B cell (primary cell): ENCODE data around the gene HSD17B14. TPM values are rescaled to one million over a fixed set of nuclear protein-coding genes. Genes with fewer than 3 reads are reported as not detected.

ENCODE experiments used
- ATAC-seq: fragments of 200-7000 bp; cut with Tn5 transposase; one replicate; pipeline ENCODE4 v1.10.0; 2021; ENCODE audit warnings: low read depth, mild to moderate bottlenecking, moderate number of reproducible peaks, moderate library complexity
- CTCF ChIA-PET: fragments of 350-600 bp; sonication (Branson Sonifier 250); formaldehyde crosslinking; loops from one replicate; lab custom pipeline; 2021; ENCODE audit warnings: antibody characterized with exemption, inconsistent platforms; lab: Charles Lee
- POLR2A ChIA-PET: fragments of 350-600 bp; sonication (Branson Sonifier 250); formaldehyde crosslinking; loops from one replicate; lab custom pipeline; 2021; ENCODE audit warnings: antibody characterized with exemption; lab: Charles Lee
- DNase-seq: peaks from one replicate; pipeline ENCODE4 v3.0.0; 2013
- H2AFZ ChIP-seq: 2 replicates; pipeline ENCODE4 v1.6.1; 2012; ENCODE audit warnings: mild to moderate bottlenecking, low read depth, low read length; ENCODE audit not compliant: insufficient read depth, poor library complexity, severe bottlenecking
- H3K27ac ChIP-seq, 2 donors: 1 replicate in 1 of 2; 2 replicates in 1 of 2; pipeline ENCODE4 v1.5.1; 2012 to 2013; ENCODE audit warnings: low read length in 2 of 2, mild to moderate bottlenecking in 2 of 2, moderate library complexity in 1 of 2
- H3K27me3 ChIP-seq, 4 experiments: fragments of 200-600 bp in 1 of 4; sonication (generic) in 1 of 4; replicated peaks in 1 of 4; 1 replicate in 2 of 4; 2 replicates in 2 of 4; pipeline versions ENCODE4 v1.6.1 to v1.7.0; 2013 to 2016; ENCODE audit warnings: low read length in 3 of 4, mild to moderate bottlenecking in 2 of 4, mixed read lengths in 1 of 4, moderate library complexity in 1 of 4; ENCODE audit not compliant: insufficient read depth in 4 of 4, control insufficient read depth in 3 of 4; ENCODE audit errors: control extremely low read depth in 1 of 4
- H3K36me3 ChIP-seq, 2 experiments: replicated peaks in 1 of 2; 1 replicate in 1 of 2; 2 replicates in 1 of 2; pipeline versions ENCODE4 v1.6.1 to v1.7.1; 2013; ENCODE audit warnings: low read length in 1 of 2; ENCODE audit not compliant: insufficient read depth in 2 of 2, control insufficient read depth in 1 of 2; ENCODE audit errors: control extremely low read depth in 1 of 2, extremely low read depth in 1 of 2
- H3K4me1 ChIP-seq, 2 donors: fragments of 200-600 bp in 1 of 2; sonication (generic) in 1 of 2; 1 replicate in 1 of 2; 2 replicates in 1 of 2; pipeline versions ENCODE4 v1.5.1 to v1.6.1; 2013 to 2017; ENCODE audit warnings: low read length in 2 of 2; ENCODE audit not compliant: control insufficient read depth in 2 of 2, insufficient read depth in 2 of 2
- H3K4me2 ChIP-seq: replicated peaks from 2 replicates; pipeline ENCODE3; 2012; ENCODE audit warnings: mild to moderate bottlenecking, low read depth, low read length; ENCODE audit not compliant: poor library complexity, severe bottlenecking
- H3K4me3 ChIP-seq, 5 experiments: fragments of 200-600 bp in 1 of 5; sonication (generic) in 1 of 5; 1 replicate in 3 of 5; 2 replicates in 2 of 5; pipeline versions ENCODE4 v1.5.1 to v1.7.0; 2011 to 2016; ENCODE audit warnings: low read length in 4 of 5, mild to moderate bottlenecking in 4 of 5, low read depth in 2 of 5, control low read depth in 1 of 5, moderate library complexity in 1 of 5; ENCODE audit not compliant: insufficient read depth in 1 of 5; ENCODE audit errors: control extremely low read depth in 1 of 5, extremely low read depth in 1 of 5
- H3K79me2 ChIP-seq: fragments of 200-600 bp; sonication (generic); one replicate; pipeline ENCODE4 v1.6.0; 2016; ENCODE audit warnings: low read length; ENCODE audit not compliant: control insufficient read depth, insufficient read depth
- H3K9ac ChIP-seq: fragments of 200-600 bp; sonication (generic); 2 replicates; pipeline ENCODE4 v1.6.1; 2017; ENCODE audit warnings: mild to moderate bottlenecking, low read length, moderate library complexity
- H3K9me3 ChIP-seq, 3 donors: one replicate each; pipeline versions ENCODE4 v1.6.1 to v1.7.1; 2013; ENCODE audit warnings: low read length in 2 of 3; ENCODE audit not compliant: control insufficient read depth in 2 of 3, insufficient read depth in 1 of 3; ENCODE audit errors: control extremely low read depth in 1 of 3
- H4K20me1 ChIP-seq: 2 replicates; pipeline ENCODE4 v1.6.0; 2012; ENCODE audit warnings: mild to moderate bottlenecking, low read length; ENCODE audit not compliant: insufficient read depth, control insufficient read depth, poor library complexity, severe bottlenecking
- H3K27ac Mint-ChIP-seq: one replicate; pipeline ENCODE4 v1.8.0; 2021; ENCODE audit warnings: mixed read lengths
- H3K27me3 Mint-ChIP-seq: one replicate; pipeline ENCODE4 v1.8.0; 2021; ENCODE audit warnings: mixed read lengths
- H3K4me1 Mint-ChIP-seq: one replicate; pipeline ENCODE4 v1.8.0; 2021; ENCODE audit warnings: mixed read lengths
- H3K4me3 Mint-ChIP-seq: one replicate; pipeline ENCODE4 v1.8.0; 2021; ENCODE audit warnings: mixed read lengths
- H3K9me3 Mint-ChIP-seq: one replicate; pipeline ENCODE4 v1.8.0; 2022; ENCODE audit warnings: mixed read lengths; ENCODE audit not compliant: insufficient read depth
- CTCF ChIP-seq: fragments of 200-600 bp; IDR thresholded peaks from one replicate; pipeline ENCODE4 v1.8.0; 2022; ENCODE audit warnings: antibody characterized with exemption, mild to moderate bottlenecking
- EZH2 ChIP-seq: IDR thresholded peaks from 2 replicates; pipeline ENCODE4 v1.6.1; 2012; ENCODE audit warnings: borderline replicate concordance, low read depth, mild to moderate bottlenecking, moderate library complexity, low read length; ENCODE audit not compliant: insufficient read depth, poor library complexity, severe bottlenecking
- WGBS: methylation state at CpG from one replicate; pipeline ENCODE4 v1.1.5; 2013; ENCODE audit warnings: missing lambda C conversion rate; ENCODE audit not compliant: insufficient coverage; 5-methylcytosine and 5-hydroxymethylcytosine counted together
- intact Hi-C: fragments of 100-400 bp; cut with micrococcal nuclease; formaldehyde crosslinking; loops from one replicate; pipeline ENCODE4 v1.10.0; 2022
- polyA plus RNA-seq: library from polyadenylated mRNA; depleted of rRNA; stranded (reverse); fragments of >200 nt; gene quantifications from 2 replicates; pipeline ENCODE4 v1.2.3, GENCODE V29; 2012
- total RNA-seq, 2 donors: library from RNA; stranded (reverse); fragments of 120-200 nt in 1 of 2; gene quantifications; 1 replicate in 1 of 2; 2 replicates in 1 of 2; pipeline versions ENCODE4 v1.2.3 to v1.2.4, GENCODE V29; 2013 to 2022

Gene HSD17B14
- total and polyA plus RNA-seq, 2 donors (not counting 1 experiment from before 2014, with no cell fraction given) = 2.5 to 2.9 TPM

GRCh38 chr19:48819366-48819816 lies 16.9 kb downstream of the HSD17B14 start:
- Mint-ChIP-seq H3K4me1 (peaks cover 7% of the 10 kb centered on the region), H3K27ac (no peak overlapping the region), H3K4me3 (no peak overlapping the region), H3K9me3 (no peaks in the 10 kb centered on the region), H3K27me3 (no peaks in the 10 kb centered on the region)
- Histone ChIP-seq H3K79me2 (no peaks in the 10 kb centered on the region), H3K4me2 (no peak overlapping the region), H4K20me1 (no peaks in the 10 kb centered on the region), H3K9ac (no peak overlapping the region), H3K27me3 (no peaks in the 10 kb centered on the region), H3K4me1 (no peaks in the 10 kb centered on the region), H3K36me3 (no peaks in the 10 kb centered on the region), H3K9me3 (no peaks in the 10 kb centered on the region), H3K4me3 (no peak overlapping the region), H3K27ac (no peak overlapping the region), H2AFZ (no peak overlapping the region)
- POLR2A ChIA-PET = no interaction called here
- no peak for ATAC-seq
- intact Hi-C loops = no loop called here
- CTCF ChIA-PET = interaction anchor here (0.6 kb wide), 1 partner anchor 9 kb away, joined by 4 read pairs; no protein-coding TSS in a partner anchor
- DNase-seq = no peak
- TF ChIP-seq CTCF (no peak), EZH2 (no peak)
- 76% methylated on average over 4 of the region's 4 CpGs for WGBS

GRCh38 chr19:48818234-48818820 lies 18.0 kb downstream of the HSD17B14 start:
- ChIA-PET CTCF (no interaction called here), POLR2A (no interaction called here)
- H3K27me3 Mint-ChIP-seq = no peaks in the 10 kb centered on the region
- Histone ChIP-seq H3K4me3 (no peak overlapping the region), H4K20me1 (no peaks in the 10 kb centered on the region), H3K9me3 (no peaks in the 10 kb centered on the region), H3K36me3 (no peaks in the 10 kb centered on the region), H3K4me1 (no peaks in the 10 kb centered on the region), H3K4me2 (no peak overlapping the region), H3K9ac (no peak overlapping the region), H3K27ac (no peak overlapping the region), H3K79me2 (no peaks in the 10 kb centered on the region), H2AFZ (no peak overlapping the region), H3K27me3 (no peaks in the 10 kb centered on the region)
- TF ChIP-seq CTCF (no peak), EZH2 (no peak)
- DNase-seq = no peak
- no peak for ATAC-seq
- H3K4me3 Mint-ChIP-seq = no peak overlapping the region
- H3K4me1 Mint-ChIP-seq = peaks cover 7% of the 10 kb centered on the region
- no peak overlapping the region for H3K27ac Mint-ChIP-seq
- intact Hi-C loops = no loop called here
- no peaks in the 10 kb centered on the region for H3K9me3 Mint-ChIP-seq
- WGBS = 92% methylated on average over 5 of the region's 9 CpGs
